HFF-Myc (cell line): ENCODE data around the gene CUTA.

Experiments used
- DNase-seq: peaks from one replicate; pipeline ENCODE4 v3.0.0-alpha.2; 2011; ENCODE audit warnings: low read depth; ENCODE audit errors: extremely low read depth
- H3K4me3 ChIP-seq: replicated peaks from 2 replicates; pipeline ENCODE4 v1.5.1; 2011; ENCODE audit warnings: low read depth, mild to moderate bottlenecking, control low read depth, low read length
- TF ChIP-seq, protein P1 (sequence below): IDR thresholded peaks from 2 replicates; pipeline ENCODE4 v1.5.1; 2012; ENCODE audit warnings: mild to moderate bottlenecking, low read depth, low read length, control low read depth; ENCODE audit errors: missing control alignments

Gene CUTA

GRCh38 chr6:33455051-33455450 is 37.1 kb upstream of the CUTA start:
- DNase-seq: no peak
- TF ChIP-seq, protein P1, sequence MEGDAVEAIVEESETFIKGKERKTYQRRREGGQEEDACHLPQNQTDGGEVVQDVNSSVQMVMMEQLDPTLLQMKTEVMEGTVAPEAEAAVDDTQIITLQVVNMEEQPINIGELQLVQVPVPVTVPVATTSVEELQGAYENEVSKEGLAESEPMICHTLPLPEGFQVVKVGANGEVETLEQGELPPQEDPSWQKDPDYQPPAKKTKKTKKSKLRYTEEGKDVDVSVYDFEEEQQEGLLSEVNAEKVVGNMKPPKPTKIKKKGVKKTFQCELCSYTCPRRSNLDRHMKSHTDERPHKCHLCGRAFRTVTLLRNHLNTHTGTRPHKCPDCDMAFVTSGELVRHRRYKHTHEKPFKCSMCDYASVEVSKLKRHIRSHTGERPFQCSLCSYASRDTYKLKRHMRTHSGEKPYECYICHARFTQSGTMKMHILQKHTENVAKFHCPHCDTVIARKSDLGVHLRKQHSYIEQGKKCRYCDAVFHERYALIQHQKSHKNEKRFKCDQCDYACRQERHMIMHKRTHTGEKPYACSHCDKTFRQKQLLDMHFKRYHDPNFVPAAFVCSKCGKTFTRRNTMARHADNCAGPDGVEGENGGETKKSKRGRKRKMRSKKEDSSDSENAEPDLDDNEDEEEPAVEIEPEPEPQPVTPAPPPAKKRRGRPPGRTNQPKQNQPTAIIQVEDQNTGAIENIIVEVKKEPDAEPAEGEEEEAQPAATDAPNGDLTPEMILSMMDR: no peak
- peak overlapping the region; percentile 90 for H3K4me3 ChIP-seq

DNA sequence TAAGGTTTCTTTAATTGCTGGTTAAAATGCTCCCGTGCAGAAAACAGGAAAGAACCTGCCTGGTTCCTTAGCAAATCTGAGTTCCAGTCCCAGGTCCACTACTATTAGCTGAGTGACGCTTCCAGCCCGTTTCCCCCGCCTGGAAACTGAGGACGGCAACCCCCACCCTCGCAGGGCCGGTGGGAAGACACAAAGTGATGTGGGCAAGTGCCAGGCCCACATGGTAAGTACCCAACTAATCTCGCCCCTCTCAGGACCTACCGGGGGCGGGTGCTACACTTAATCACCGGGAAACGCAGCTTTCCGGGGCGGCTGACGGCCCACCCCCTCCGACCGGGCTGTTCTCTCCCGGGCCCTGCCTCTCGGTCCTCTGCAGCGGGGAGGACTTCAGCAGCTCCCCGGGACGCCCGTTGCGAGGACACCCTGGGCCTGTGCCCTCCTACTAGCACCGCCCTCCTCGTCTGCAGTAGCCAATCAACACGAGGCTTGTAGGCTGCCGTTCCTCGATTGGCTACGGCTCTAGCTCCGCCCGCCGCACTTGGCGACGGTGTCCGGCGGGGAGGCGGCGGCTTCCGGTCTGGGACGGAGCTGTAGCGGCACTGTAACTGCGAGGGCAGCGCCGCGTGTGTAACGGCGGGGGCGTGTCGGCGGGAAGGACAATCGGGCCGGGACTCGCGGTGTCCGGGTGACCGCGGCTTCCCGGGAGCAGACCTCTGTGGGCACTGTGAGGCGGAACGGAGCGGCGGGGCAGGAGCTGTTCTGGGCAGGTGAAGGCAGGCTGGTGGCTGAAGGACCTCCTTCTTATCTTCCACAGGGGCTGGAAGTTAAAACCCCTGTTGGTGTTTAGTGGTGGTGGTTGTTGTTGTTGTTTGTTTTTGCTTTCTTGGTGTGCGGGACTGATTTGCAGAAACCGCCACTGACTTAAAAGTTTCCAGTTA is 36.4 kb upstream of the CUTA start, which contains the start of gene ZBTB9:
TSS of gene ZBTB9 (plus strand) at position 568 of the 938 bp plus-strand sequence. CDS start 525 bp downstream, outside the sequence.
- TF ChIP-seq, protein P1: no peak
- peak within 1 kb of the TSS; percentile 90 for H3K4me3 ChIP-seq
- peak; percentile 89 for DNase-seq

DNA sequence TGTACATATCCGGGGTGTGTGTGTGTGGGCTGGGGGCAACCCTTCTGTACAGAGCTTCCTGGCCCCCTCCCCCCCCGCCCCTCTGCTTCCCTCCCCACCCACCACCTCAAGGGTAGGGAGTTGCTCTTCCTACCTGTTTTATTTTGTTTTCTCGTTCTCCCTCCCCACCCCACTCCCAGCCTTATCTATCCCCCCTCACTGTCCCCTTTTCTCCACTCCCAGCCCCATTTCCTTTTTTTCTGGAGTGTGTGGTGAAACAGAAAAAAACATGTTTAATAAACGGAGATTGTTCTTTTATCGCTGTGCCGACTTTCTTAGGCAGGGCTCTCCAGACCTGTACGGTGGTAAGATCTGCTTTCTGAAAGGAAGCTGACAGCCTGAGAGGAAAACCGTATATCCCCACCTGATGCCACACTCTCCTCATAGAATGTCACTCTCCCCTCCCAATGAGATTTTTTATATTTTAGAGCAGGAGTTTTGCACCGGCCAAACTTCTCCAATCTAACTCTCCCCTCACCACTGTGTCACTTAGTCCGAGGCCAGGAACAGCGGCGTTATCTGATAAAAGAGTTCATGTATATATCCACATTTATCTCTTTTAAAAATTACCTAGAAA is 35.6 kb upstream of the CUTA start:
- TF ChIP-seq, protein P1: no peak
- peak overlapping the region; percentile 90 for H3K4me3 ChIP-seq
- no peak for DNase-seq

GRCh38 chr6:33452496-33452895 is 34.6 kb upstream of the CUTA start:
- no peak overlapping the region for H3K4me3 ChIP-seq
- TF ChIP-seq, protein P1: no peak
- DNase-seq: no peak

DNA sequence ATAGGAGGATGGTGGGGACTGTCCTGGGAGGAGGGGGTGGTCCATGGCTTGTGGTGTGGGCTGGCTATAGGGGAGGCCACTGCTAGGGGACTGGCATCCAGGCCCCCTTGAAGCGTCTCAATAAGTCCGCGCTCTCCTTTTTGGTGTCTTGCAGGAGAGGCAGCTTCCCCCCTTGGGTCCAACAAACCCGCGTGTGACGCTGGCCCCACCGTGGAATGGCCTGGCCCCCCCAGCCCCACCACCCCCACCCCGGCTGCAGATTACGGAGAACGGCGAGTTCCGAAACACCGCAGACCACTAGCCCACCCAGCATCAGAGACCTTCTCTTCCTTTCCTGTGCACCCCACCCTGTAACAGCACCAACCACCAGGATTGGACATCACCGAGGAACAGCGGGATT is 33.7 kb upstream of the CUTA start:
- no peak for DNase-seq
- H3K4me3 ChIP-seq: no peak overlapping the region
- TF ChIP-seq, protein P1: no peak

GRCh38 chr6:33450434-33450833 is 32.5 kb upstream of the CUTA start:
- DNase-seq: no peak
- TF ChIP-seq, protein P1: no peak
- H3K4me3 ChIP-seq: no peak overlapping the region
